Gastrocnemius medialis (tissue), 4 donors: Measurements from ENCODE around the gene LDLRAD4. TPM values are rescaled to one million over a fixed set of nuclear protein-coding genes. Genes with fewer than 3 reads are reported as not detected.

Experiments used
- ATAC-seq, 2 donors: fragments of 150-250 bp; one replicate each; pipeline ENCODE4 v1.9.1; 2016
- DNase-seq, 2 donors: peaks; one replicate each; pipeline ENCODE4 v3.0.0-alpha.2; 2019
- H3K27ac ChIP-seq, 4 donors: fragments of 200-600 bp; sonication (generic); 1 replicate in 1 of 4; 2 replicates in 3 of 4; pipeline ENCODE4 v1.5.1; 2016 to 2018; ENCODE audit warnings: mild to moderate bottlenecking in 2 of 4, moderate library complexity in 1 of 4
- H3K27me3 ChIP-seq, 3 donors: fragments of 200-600 bp; sonication (generic) in 2 of 3; 1 replicate in 1 of 3; 2 replicates in 2 of 3; pipeline versions ENCODE4 v1.5.1 to v1.6.0; 2016 to 2019; ENCODE audit warnings: mild to moderate bottlenecking in 1 of 3, moderate library complexity in 1 of 3
- H3K36me3 ChIP-seq, 2 donors: fragments of 200-600 bp; sonication (generic) in 1 of 2; one replicate each; pipeline ENCODE4 v1.5.1; 2017 to 2018
- H3K4me1 ChIP-seq, 2 donors: fragments of 200-600 bp; sonication (generic) in 1 of 2; one replicate each; pipeline ENCODE4 v1.5.1; 2016 to 2017; ENCODE audit warnings: mild to moderate bottlenecking in 2 of 2
- H3K4me3 ChIP-seq, 4 donors: fragments of 200-600 bp; sonication (generic) in 3 of 4; 1 replicate in 1 of 4; 2 replicates in 3 of 4; pipeline ENCODE4 v1.5.1; 2016 to 2019; ENCODE audit warnings: mild to moderate bottlenecking in 2 of 4
- H3K9me3 ChIP-seq, 3 donors: fragments of 200-600 bp; sonication (generic) in 2 of 3; 1 replicate in 1 of 3; 2 replicates in 2 of 3; pipeline ENCODE4 v1.5.1; 2016 to 2019
- CTCF ChIP-seq, 5 experiments: fragments of 450-650 bp in 3 of 5; fragments of 200-600 bp in 2 of 5; sonication (generic) in 2 of 5; IDR thresholded peaks in 4 of 5; conservative IDR thresholded peaks in 1 of 5; 1 replicate in 4 of 5; 2 replicates in 1 of 5; pipeline ENCODE4 v1.5.1; 2016 to 2019; ENCODE audit warnings: antibody characterized with exemption in 5 of 5, mild to moderate bottlenecking in 3 of 5, moderate library complexity in 3 of 5
- POLR2A ChIP-seq, 2 donors: fragments of 450-650 bp; IDR thresholded peaks; one replicate each; pipeline ENCODE4 v1.6.1; 2017; ENCODE audit warnings: antibody characterized with exemption in 2 of 2, mild to moderate bottlenecking in 2 of 2, moderate library complexity in 2 of 2
- in situ Hi-C, 4 donors: fragments of 200-750 bp; cut with MboI; loops; one replicate each; pipeline versions ENCODE4 v1.15.0 to v1.8.0; 2017; ENCODE audit warnings: low sequenced_read_pairs in 4 of 4
- intact Hi-C: fragments of 100-400 bp; cut with DNase I; formaldehyde crosslinking; loops from one replicate; pipeline ENCODE4 v1.15.1; 2023; ENCODE audit warnings: low total_unique reads
- total RNA-seq, 4 donors: library from RNA; depleted of rRNA; stranded (reverse); fragments of >200 nt; gene quantifications; one replicate each; pipeline versions ENCODE4 v1.1.0 to v1.2.3, GENCODE V29; 2016

The LDLRAD4 gene
- total RNA-seq, 4 donors from 2014 or later, result 3.9 to 11.1 (median 6.5) TPM

- TF ChIP-seq POLR2A (IDR thresholded peaks at IDR 0.05), result no peak
- TF ChIP-seq CTCF (IDR thresholded peaks at IDR 0.05 in 4 of 5, conservative IDR thresholded peaks at IDR 0.05 in 1 of 5), result no peak
- no peaks in the 10 kb centered on the region for H3K36me3 ChIP-seq
- no peaks in the 10 kb centered on the region for H3K9me3 ChIP-seq
- no peaks in the 10 kb centered on the region for H3K27me3 ChIP-seq
- no peak for ATAC-seq
- intact Hi-C loops (loop anchor here (5.0 to 10.0 kb wide), 2 partner anchors 108 to 559 kb away; partner anchors contain the start of gene SEH1L), in situ Hi-C loops (no loop called here)
- H3K4me1 ChIP-seq, result peaks cover 45 to 59% of the 10 kb centered on the region in 2 donors
- H3K4me3 ChIP-seq, result no peak overlapping the region
- peak overlapping the region in 2 of 4 donors; percentile 88 to 96 for H3K27ac ChIP-seq
- no peak for DNase-seq
Measured at GRCh38 chr18:13503836-13504235, 285.3 kb downstream of the LDLRAD4 start.

- Histone ChIP-seq H3K27me3 (no peaks in the 10 kb centered on the region), H3K27ac (no peak overlapping the region), H3K4me3 (no peak overlapping the region), H3K9me3 (no peaks in the 10 kb centered on the region), H3K36me3 (no peaks in the 10 kb centered on the region), H3K4me1 (peaks cover 43 to 61% of the 10 kb centered on the region in 2 donors)
- intact Hi-C loops (loop anchor here (10.0 kb wide), 1 partner anchor 561 kb away; the partner anchor contains the start of gene SEH1L), in situ Hi-C loops (no loop called here)
- DNase-seq (no peak), ATAC-seq (no peak)
- TF ChIP-seq CTCF (IDR thresholded peaks at IDR 0.05 in 4 of 5, conservative IDR thresholded peaks at IDR 0.05 in 1 of 5), result no peak
- TF ChIP-seq POLR2A (IDR thresholded peaks at IDR 0.05), result no peak
Measured at GRCh38 chr18:13505780-13506345, 287.3 kb downstream of the LDLRAD4 start.

- in situ Hi-C loops (no loop called here), intact Hi-C loops (no loop called here)
- Histone ChIP-seq H3K36me3 (no peaks in the 10 kb centered on the region), H3K4me1 (peaks cover 66% of the 10 kb centered on the region in 2 donors), H3K27me3 (no peaks in the 10 kb centered on the region), H3K27ac (peak overlapping the region in 3 of 4 donors; percentile 89 to 96 (median 89)), H3K9me3 (no peaks in the 10 kb centered on the region), H3K4me3 (no peak overlapping the region)
- ATAC-seq (no peak), DNase-seq (no peak)
- no peak for TF ChIP-seq CTCF (IDR thresholded peaks at IDR 0.05 in 4 of 5, conservative IDR thresholded peaks at IDR 0.05 in 1 of 5)
- no peak for TF ChIP-seq POLR2A (IDR thresholded peaks at IDR 0.05)
Measured at GRCh38 chr18:13510594-13510993, 292.0 kb downstream of the LDLRAD4 start.

- H3K4me3 ChIP-seq, result no peak overlapping the region
- H3K27ac ChIP-seq, result peak overlapping the region; percentile 86 to 96 (median 89)
- no peak for TF ChIP-seq POLR2A (IDR thresholded peaks at IDR 0.05)
- TF ChIP-seq CTCF (IDR thresholded peaks at IDR 0.05 in 4 of 5, conservative IDR thresholded peaks at IDR 0.05 in 1 of 5), result no peak
- H3K36me3 ChIP-seq, result no peaks in the 10 kb centered on the region
- in situ Hi-C loops (no loop called here), intact Hi-C loops (no loop called here)
- H3K27me3 ChIP-seq, result no peaks in the 10 kb centered on the region
- no peak for ATAC-seq
- peaks cover 63 to 66% of the 10 kb centered on the region in 2 donors for H3K4me1 ChIP-seq
- H3K9me3 ChIP-seq, result no peaks in the 10 kb centered on the region
- no peak for DNase-seq
Measured at GRCh38 chr18:13511961-13512577, 293.5 kb downstream of the LDLRAD4 start.
